ENCODE results near the gene CEP85L. TPM values are rescaled to one million over a fixed set of nuclear protein-coding genes. Genes with fewer than 3 reads are reported as not detected.
"Not testable (repeated sequence)": the region's sequence is repeated elsewhere in the genome, so short reads cannot be mapped to it uniquely, and the experiment has no call there.

Gene CEP85L
- total RNA-seq, 1 experiment from 2014 or later = 2.8 TPM

DNA sequence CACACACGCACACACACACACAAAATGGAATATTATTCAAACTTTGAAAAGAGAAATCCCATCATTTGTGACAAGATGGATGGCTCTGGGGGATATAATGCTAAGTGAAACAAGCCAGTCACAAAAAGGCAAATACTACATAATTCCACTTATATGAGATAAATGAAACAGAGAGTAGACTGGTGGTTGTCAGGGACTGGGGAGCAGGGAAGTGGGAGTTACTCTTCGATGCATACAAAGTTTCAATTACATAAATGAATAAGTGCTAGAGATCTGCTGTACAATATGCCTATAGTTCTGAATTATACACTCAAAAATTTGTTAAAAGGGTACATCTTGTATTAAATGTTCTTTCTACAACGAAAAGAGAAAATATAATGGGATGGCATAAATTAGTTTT, 161.4 kb downstream of the CEP85L start:
- in situ Hi-C loops (cut with HindIII; ENCODE audit: low pct_unique_long_range_greater_than_20kb, low sequenced_read_pairs) = no loop called here
- DNase-seq (ENCODE audit: low read depth) = no peak

DNA sequence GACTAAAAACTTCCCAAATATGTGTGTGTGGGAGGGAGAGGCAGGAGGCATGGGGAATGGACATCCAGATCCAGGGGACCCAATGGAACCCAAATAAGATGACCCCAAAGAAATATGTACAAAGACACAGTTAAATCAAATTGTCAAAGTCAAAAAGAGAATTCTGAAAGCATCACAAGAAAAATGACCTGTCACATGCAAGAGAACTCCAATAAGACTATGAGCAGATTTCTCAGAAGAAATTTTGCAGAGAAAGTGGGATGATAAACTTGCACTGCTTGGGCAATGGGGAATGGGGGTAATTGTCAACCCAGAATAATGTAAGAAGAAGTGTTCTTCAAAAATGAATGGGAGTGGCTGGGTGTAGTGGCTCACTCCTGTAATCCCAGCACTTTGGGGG, 162.8 kb downstream of the CEP85L start:
- DNase-seq (ENCODE audit: low read depth) = no peak
- in situ Hi-C loops (cut with HindIII; ENCODE audit: low pct_unique_long_range_greater_than_20kb, low sequenced_read_pairs) = no loop called here

DNA sequence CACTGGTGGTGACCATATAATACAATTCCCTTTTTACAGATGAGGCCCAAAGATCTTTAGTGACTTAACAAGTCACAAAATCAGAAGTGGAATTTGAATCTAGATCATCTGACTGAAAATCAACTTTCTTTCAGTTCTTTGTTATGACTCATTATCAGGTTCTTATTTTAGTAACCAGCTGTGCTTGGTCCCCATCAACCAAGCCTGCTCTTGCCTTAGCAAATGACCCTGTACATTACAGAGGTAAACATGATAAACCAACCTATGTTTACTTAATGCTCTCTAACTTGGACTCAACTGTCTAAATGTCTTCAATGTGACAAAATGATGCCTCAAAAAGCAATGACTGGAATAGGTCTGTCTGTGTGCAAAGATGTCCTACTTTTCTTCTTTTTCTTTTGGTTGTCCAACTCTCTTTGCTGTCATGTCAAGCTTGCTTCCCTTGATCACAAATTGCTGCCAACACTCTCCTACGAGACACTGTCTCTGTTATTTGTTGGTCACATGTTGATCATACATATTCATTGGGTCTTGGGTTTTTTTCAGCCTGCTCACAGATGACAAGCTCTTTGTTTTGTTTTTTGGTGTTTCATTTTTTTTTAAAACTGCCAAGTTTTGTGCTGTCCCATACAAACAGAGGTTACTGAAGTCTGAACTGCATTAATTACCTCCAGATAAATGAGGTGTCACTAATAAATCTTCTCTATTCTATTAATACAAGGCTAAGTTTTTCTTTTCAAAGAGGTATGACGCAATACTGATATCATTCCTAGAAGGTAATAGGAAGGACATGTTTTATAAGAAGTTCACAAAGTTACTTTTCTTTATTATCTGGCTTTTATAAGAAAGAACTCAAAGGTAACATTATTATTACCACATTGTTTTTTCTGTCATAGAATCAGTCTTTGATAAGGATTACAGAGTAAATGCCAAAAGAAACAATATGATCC, 165.5 kb downstream of the CEP85L start:
- DNase-seq (ENCODE audit: low read depth) = no peak
- in situ Hi-C loops (cut with HindIII; ENCODE audit: low pct_unique_long_range_greater_than_20kb, low sequenced_read_pairs) = no loop called here

DNA sequence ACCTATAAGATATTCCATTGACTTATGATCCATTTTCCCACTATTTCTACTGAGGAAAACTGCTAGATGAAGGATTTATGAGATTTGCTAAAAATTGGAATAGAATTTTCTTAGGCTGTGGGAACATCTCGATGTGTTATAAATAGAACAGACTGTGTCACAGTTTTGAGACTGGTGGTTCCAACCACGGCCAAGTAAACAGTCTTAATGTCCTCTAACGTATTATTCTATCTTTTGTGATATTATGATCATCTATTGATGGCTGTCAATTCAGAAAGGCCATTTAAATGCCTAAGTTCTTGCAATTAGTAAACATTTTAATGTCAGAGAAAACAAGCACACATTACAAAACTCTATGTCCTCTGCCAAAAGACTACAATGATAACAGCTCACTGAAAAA, 174.8 kb downstream of the CEP85L start:
- no peak for DNase-seq (ENCODE audit: low read depth)
- in situ Hi-C loops (cut with HindIII; ENCODE audit: low pct_unique_long_range_greater_than_20kb, low sequenced_read_pairs) = no loop called here

- in situ Hi-C loops (cut with HindIII; ENCODE audit: low pct_unique_long_range_greater_than_20kb, low sequenced_read_pairs) = no loop called here
- DNase-seq (ENCODE audit: low read depth) = no peak
Observed at GRCh38 chr6:118473266-118473665, 178.1 kb downstream of the CEP85L start.

- in situ Hi-C loops (cut with HindIII; ENCODE audit: low pct_unique_long_range_greater_than_20kb, low sequenced_read_pairs) = no loop called here
- peak; percentile 2 for DNase-seq (ENCODE audit: low read depth)
Observed at GRCh38 chr6:118469468-118469867, 181.9 kb downstream of the CEP85L start.

GRCh38 chr6:118468682-118469465, 182.5 kb downstream of the CEP85L start:
- peak; percentile 35 for DNase-seq (ENCODE audit: low read depth)
- in situ Hi-C loops (cut with HindIII; ENCODE audit: low pct_unique_long_range_greater_than_20kb, low sequenced_read_pairs) = no loop called here

- DNase-seq (ENCODE audit: low read depth) = no peak
- in situ Hi-C loops (cut with HindIII; ENCODE audit: low pct_unique_long_range_greater_than_20kb, low sequenced_read_pairs) = no loop called here
Observed at GRCh38 chr6:118467181-118467580, 184.2 kb downstream of the CEP85L start.

DNA sequence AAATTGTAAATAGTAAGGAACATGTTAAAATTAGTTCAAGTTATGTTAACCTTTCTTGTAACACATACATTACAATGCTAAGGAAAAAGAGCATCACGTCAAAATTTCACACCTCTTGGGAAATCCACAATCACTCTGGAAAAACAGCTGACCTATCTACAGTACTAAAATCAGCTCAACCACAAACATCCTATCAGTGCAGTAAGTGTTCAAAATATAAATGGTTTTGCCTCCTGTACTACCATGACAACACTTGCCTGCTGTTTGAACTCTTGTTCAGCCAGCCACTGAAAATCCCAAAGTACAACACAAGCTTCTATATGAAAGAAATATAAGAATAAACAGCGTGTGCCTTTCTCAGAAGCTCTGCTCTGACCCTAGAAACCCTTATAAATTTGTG, 186.8 kb downstream of the CEP85L start:
- in situ Hi-C loops (cut with HindIII; ENCODE audit: low pct_unique_long_range_greater_than_20kb, low sequenced_read_pairs) = no loop called here
- DNase-seq (ENCODE audit: low read depth) = no peak

DNA sequence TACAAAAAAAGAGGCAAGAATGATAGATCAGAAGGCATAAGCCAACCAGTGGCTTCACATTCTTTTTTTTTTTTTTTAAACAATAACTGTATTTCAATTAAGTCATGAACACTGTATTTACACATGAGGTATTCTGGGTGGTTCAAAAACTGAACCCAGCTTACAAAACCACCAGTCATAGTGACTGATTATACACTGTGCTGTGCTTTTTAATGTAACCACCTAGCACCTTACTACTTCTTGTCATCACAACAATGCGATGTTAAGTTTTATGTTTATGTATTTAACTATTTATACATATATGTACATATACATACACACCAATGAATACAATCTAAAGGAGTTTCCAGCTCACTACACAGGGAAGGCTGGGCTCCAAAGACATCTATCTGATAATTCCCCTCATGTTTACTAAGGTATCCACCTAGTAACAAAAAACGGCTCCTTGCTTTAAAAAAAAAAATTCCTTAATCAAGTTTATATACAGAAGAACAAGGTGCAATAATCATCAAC, 190.4 kb downstream of the CEP85L start:
- in situ Hi-C loops (cut with HindIII; ENCODE audit: low pct_unique_long_range_greater_than_20kb, low sequenced_read_pairs) = no loop called here
- DNase-seq (ENCODE audit: low read depth) = no peak

- in situ Hi-C loops (cut with HindIII; ENCODE audit: low pct_unique_long_range_greater_than_20kb, low sequenced_read_pairs) = no loop called here
- no peak for DNase-seq (ENCODE audit: low read depth)
Observed at GRCh38 chr6:118456982-118457381, 194.4 kb downstream of the CEP85L start.

DNA sequence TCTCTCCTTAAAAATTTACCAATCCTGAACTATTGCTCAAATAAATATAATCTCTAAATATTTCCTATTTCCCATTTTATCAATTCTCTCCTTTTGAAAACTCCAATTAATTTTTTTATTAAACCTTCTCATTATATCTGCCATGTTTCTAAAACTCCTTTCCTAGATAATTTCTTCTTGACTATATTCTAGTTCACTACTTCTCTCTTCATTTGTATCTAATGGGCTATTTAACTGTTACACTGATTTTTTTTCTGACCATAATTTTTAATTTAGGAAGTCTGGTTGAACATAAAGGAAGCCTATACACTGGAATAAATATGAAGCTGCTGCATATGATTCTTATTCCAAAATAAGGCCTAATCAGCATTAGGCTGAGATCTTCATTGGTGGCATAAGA, 199.6 kb downstream of the CEP85L start:
- DNase-seq (ENCODE audit: low read depth) = no peak
- in situ Hi-C loops (cut with HindIII; ENCODE audit: low pct_unique_long_range_greater_than_20kb, low sequenced_read_pairs) = no loop called here

DNA sequence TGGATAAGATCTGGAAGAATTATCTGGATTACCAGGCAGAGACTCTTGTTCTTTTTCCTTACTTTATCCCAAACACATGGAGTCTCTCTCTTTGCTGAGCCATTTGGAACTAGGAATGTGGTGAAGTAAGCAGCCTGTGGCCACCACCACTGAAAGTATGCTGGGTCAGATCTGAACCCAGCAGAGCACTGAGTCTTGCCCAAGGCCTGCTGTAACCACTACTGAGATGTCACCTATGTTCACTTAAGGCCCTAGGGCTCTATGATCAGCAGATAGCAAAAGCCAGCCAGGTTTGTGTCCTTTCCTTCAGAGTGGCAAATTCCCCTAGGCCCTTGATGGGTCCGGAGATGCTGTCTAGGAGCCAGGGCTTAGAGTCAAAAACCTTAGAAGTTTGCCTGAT, 206.6 kb downstream of the CEP85L start:
- DNase-seq (ENCODE audit: low read depth) = no peak
- in situ Hi-C loops (cut with HindIII; ENCODE audit: low pct_unique_long_range_greater_than_20kb, low sequenced_read_pairs) = no loop called here

GRCh38 chr6:118436482-118436881, 214.9 kb downstream of the CEP85L start:
- in situ Hi-C loops (cut with HindIII; ENCODE audit: low pct_unique_long_range_greater_than_20kb, low sequenced_read_pairs) = no loop called here
- DNase-seq (ENCODE audit: low read depth) = no peak

- in situ Hi-C loops (cut with HindIII; ENCODE audit: low pct_unique_long_range_greater_than_20kb, low sequenced_read_pairs); DNase-seq (ENCODE audit: low read depth): not testable (repeated sequence)
Observed at GRCh38 chr6:118434147-118434546, 217.2 kb downstream of the CEP85L start.

GRCh38 chr6:118421312-118421711, 230.1 kb downstream of the CEP85L start:
- in situ Hi-C loops (cut with HindIII; ENCODE audit: low pct_unique_long_range_greater_than_20kb, low sequenced_read_pairs); DNase-seq (ENCODE audit: low read depth): not testable (repeated sequence)

- in situ Hi-C loops (cut with HindIII; ENCODE audit: low pct_unique_long_range_greater_than_20kb, low sequenced_read_pairs) = no loop called here
- no peak for DNase-seq (ENCODE audit: low read depth)
Observed at GRCh38 chr6:118419448-118420394, 231.7 kb downstream of the CEP85L start.

Measured in Caki2 (cell line).